ACC112 (cell line): Measurements from ENCODE around the gene MYT1.
"Not testable (repeated sequence)": the region's sequence is repeated elsewhere in the genome, so short reads cannot be mapped to it uniquely, and the experiment has no call there.

ENCODE experiments used
- H2AFZ ChIP-seq: fragments of 200-600 bp; sonication (generic); one replicate; pipeline ENCODE4 v1.6.0; 2017; ENCODE audit warnings: antibody characterized with exemption, low read length; ENCODE audit not compliant: unreplicated experiment
- H3K27ac ChIP-seq: fragments of 200-600 bp; sonication (generic); 2 replicates; pipeline ENCODE4 v1.5.1; 2014; ENCODE audit warnings: low read depth, mild to moderate bottlenecking, antibody characterized with exemption, low read length, moderate library complexity
- H3K27me3 ChIP-seq: fragments of 200-600 bp; sonication (generic); 2 replicates; pipeline ENCODE4 v1.6.1; 2014; ENCODE audit warnings: mild to moderate bottlenecking, antibody characterized with exemption, low read length, moderate library complexity, mixed read lengths; ENCODE audit not compliant: insufficient read depth
- H3K36me3 ChIP-seq: fragments of 200-600 bp; sonication (generic); 2 replicates; pipeline ENCODE4 v1.6.1; 2016; ENCODE audit warnings: mild to moderate bottlenecking, antibody characterized with exemption, low read length, moderate library complexity, mixed read lengths; ENCODE audit not compliant: insufficient read depth
- H3K4me1 ChIP-seq: fragments of 200-600 bp; sonication (generic); one replicate; pipeline ENCODE4 v1.6.1; 2016; ENCODE audit warnings: low read length, mixed read lengths; ENCODE audit not compliant: insufficient read depth, unreplicated experiment, control insufficient read depth
- H3K4me3 ChIP-seq: fragments of 200-600 bp; sonication (generic); 2 replicates; pipeline ENCODE4 v1.5.1; 2014; ENCODE audit warnings: mild to moderate bottlenecking, low read depth, low read length
- H3K79me2 ChIP-seq: fragments of 200-600 bp; sonication (generic); one replicate; pipeline ENCODE4 v1.6.0; 2016; ENCODE audit warnings: low read length; ENCODE audit not compliant: control insufficient read depth, unreplicated experiment, insufficient read depth

Gene MYT1

DNA sequence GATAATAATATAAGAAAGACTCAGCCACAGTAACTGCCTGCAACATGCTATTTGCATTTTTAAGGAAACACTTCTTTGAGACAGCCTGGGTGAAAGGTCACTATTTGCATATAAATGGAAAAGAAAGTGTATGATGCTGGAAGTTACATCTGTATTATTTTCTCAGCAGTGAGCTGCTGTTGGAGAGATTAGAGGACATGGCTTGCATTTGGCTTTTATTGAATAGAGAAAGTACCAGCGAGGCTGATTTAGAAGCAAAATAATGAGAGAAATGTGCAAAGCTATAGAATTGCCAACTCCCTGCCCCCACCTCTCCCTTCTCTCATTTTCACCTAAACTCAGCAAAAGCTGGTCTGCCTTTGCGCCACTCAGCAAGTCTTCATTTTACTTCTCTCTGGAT is 12.7 kb downstream of the MYT1 start:
- H3K79me2 ChIP-seq: no peaks in the 10 kb centered on the region
- H3K36me3 ChIP-seq: no peaks in the 10 kb centered on the region
- peaks cover 8% of the 10 kb centered on the region for H3K27me3 ChIP-seq
- H2AFZ ChIP-seq: no peak overlapping the region
- H3K27ac ChIP-seq: no peak overlapping the region
- H3K4me3 ChIP-seq: no peak overlapping the region
- no peaks in the 10 kb centered on the region for H3K4me1 ChIP-seq

DNA sequence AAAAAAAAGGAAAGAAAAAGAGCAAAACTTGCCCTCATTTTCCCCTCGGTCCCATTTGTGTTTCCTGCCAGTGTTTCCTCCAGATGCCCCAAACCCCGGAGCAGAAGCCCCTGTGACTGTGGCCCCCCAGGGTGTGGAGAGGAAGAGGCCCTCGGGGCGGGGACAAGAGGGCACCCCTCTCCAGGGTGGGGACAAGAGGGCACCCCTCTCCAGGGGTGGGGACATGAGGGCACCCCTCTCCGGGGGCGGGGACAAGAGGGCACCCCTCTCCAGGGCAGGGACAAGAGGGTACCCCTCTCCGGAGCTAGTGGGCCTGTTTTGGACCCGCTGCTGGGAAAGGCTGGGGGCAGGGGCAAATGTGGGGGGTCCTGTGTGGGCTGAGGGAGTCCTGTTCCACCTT is 13.1 kb downstream of the MYT1 start:
- Histone ChIP-seq H3K4me1 (no peaks in the 10 kb centered on the region), H2AFZ (no peak overlapping the region), H3K27me3 (peaks cover 8% of the 10 kb centered on the region), H3K36me3 (no peaks in the 10 kb centered on the region), H3K27ac (no peak overlapping the region), H3K79me2 (no peaks in the 10 kb centered on the region), H3K4me3 (no peak overlapping the region)

DNA sequence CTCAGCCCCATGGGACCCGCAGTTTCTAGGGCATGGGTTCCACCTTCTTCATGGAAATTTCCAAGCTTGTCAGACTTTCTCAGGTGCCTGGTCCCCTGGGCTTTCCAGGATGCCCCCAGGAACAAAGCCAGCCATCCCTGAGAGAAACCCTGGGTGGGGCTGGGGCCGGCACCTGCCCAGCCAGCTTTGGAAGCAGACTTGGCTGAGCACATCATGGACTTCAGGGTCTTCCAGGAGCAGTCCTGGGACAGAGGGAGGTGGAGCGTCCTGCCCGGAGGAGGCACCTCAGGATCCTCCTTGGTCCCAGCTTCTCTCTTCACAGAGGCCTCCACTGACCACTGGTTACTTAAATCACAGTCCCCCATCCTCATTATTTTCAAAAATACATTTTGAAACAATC is 13.5 kb downstream of the MYT1 start:
- Histone ChIP-seq H3K4me3 (no peak overlapping the region), H3K36me3 (no peaks in the 10 kb centered on the region), H3K4me1 (no peaks in the 10 kb centered on the region), H3K27ac (no peak overlapping the region), H2AFZ (no peak overlapping the region), H3K79me2 (no peaks in the 10 kb centered on the region), H3K27me3 (peaks cover 8% of the 10 kb centered on the region)

DNA sequence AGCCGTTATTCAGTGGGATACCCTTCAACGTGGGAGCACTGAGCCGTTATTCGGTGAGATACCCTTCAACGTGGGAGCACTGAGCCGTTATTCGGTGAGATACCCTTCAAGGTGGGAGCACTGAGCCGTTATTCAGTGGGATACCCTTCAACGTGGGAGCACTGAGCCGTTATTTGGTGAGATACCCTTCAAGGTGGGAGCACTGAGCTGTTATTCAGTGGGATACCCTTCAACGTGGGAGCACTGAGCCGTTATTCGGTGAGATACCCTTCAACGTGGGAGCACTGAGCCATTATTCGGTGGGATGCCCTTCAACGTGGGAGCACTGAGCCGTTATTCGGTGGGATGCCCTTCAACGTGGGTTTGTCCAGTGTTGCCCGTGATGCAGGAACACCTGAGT is 14.7 kb downstream of the MYT1 start:
- H3K36me3 ChIP-seq, H2AFZ ChIP-seq, H3K27me3 ChIP-seq, H3K4me1 ChIP-seq, H3K79me2 ChIP-seq, H3K27ac ChIP-seq, H3K4me3 ChIP-seq: not testable (repeated sequence)

DNA sequence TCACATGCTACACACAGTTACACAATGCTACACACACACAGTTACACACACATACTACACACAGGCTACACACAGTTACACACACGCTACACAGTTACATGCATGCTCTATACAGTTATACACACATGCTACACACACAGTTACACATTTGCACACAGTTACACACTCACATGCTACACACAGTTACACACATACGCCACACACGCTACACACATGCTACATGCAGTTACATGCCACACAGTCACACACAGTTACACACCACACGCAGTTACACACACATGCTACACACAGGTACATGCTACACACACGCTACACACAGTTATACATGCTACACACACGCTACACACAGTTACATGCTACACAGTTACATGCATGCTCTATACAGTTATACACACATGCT is 15.6 kb downstream of the MYT1 start:
- Histone ChIP-seq H3K36me3 (no peaks in the 10 kb centered on the region), H3K79me2 (no peaks in the 10 kb centered on the region), H3K27me3 (peaks cover 5% of the 10 kb centered on the region), H3K27ac (no peak overlapping the region), H2AFZ (no peak overlapping the region), H3K4me1 (no peaks in the 10 kb centered on the region), H3K4me3 (no peak overlapping the region)

DNA sequence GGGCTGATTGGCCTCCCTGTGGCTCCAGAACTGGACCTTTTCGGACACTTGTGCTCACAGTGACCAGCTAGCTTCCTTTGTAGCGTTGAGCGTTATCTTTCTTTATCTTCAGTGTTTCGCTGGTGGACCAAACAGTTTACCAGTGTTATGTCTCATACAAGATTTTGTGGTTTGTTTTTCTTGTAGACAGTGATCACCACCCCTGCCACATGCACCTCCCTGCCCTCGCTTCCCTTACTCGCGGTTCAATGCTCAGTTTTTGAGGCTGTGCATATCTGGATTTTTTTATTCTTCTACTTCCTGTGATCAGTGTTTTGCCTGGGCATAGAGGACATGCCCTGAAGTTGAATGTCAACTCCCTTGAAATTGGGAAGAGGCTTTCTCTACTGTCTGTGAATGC is 16.4 kb downstream of the MYT1 start:
- Histone ChIP-seq H3K27me3 (peaks cover 5% of the 10 kb centered on the region), H3K4me3 (no peak overlapping the region), H3K27ac (no peak overlapping the region), H2AFZ (no peak overlapping the region), H3K79me2 (no peaks in the 10 kb centered on the region), H3K4me1 (no peaks in the 10 kb centered on the region), H3K36me3 (no peaks in the 10 kb centered on the region)

DNA sequence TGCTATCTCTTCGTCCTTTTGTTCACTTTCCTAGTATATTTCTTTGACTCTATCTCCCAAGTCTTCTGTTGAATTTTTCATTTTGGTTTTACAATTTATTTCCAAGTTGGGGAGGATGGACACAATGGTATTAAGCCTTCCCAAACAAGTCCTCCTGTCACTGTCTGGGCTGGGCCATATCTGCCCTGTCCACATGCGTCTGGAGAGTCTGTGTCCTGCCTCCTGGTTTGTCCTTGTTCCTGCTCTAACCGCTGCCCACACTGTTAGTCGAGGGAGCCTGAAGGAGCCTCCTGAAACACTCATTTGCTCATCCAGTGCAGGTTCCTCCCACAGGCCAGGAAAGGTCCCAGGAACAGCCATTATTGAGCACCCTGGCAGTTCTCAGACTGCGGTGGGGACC is 17.1 kb downstream of the MYT1 start:
- no peaks in the 10 kb centered on the region for H3K79me2 ChIP-seq
- H3K27me3 ChIP-seq: peaks cover 3% of the 10 kb centered on the region
- H3K4me1 ChIP-seq: no peaks in the 10 kb centered on the region
- no peak overlapping the region for H3K27ac ChIP-seq
- no peak overlapping the region for H3K4me3 ChIP-seq
- no peak overlapping the region for H2AFZ ChIP-seq
- H3K36me3 ChIP-seq: no peaks in the 10 kb centered on the region

DNA sequence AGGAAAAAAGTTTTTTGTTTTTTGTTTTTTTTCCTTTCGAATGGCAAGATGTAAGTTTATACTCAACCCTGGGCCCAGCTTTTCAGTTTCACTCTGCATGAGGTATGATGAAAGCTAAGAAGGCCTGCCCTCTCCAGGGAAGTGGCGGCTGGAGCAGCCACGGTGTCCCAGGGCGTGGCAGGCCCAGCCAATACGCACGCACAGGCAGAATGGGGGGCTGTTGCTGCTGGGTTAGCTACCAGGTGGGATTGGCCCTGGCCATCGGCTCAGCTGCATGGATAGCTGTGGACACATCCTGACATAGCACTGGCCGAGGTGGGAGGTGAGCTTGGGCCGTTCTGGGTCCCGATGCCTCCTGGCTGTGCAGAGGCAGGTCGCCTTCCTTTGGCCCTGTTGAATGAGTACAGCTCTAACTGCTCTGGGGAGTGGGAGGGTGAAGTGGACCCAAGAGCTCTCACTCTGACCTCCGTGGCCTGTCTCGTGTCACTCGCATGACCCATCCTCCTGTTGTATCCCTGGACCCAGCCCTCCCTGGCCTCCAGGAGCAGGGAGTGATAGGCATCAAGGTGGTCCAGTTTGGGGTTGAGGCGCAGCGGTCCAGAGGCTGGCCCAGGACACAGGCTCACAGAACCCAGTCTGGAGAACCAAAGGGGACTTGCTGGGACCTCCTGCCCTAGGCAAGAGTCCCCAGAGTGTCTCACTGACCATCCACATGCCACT is 18.1 kb downstream of the MYT1 start:
- no peaks in the 10 kb centered on the region for H3K4me1 ChIP-seq
- H2AFZ ChIP-seq: no peak overlapping the region
- no peak overlapping the region for H3K27ac ChIP-seq
- H3K4me3 ChIP-seq: no peak overlapping the region
- H3K79me2 ChIP-seq: no peaks in the 10 kb centered on the region
- H3K27me3 ChIP-seq: no peaks in the 10 kb centered on the region; the same call in 1 of the 2 replicates
- no peaks in the 10 kb centered on the region for H3K36me3 ChIP-seq

DNA sequence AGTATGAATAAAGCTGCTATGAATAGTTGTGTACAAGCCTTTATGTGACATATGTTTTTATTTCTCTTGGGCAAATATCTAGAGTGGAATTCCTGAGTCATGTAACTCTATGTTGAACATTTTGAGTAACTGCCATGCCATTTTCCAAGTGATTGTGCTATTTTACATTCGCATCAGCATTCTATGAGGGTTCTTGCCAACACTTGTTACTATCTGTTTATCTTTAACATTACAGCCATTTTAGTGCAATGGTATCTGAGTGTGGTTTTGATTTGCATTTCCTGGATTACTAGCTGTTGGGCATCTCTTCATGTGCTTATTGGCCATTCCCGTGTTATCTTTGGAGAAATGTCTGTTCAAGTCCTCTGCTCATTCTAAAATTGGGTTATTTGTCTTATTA is 19.1 kb downstream of the MYT1 start:
- no peaks in the 10 kb centered on the region for H3K27me3 ChIP-seq

DNA sequence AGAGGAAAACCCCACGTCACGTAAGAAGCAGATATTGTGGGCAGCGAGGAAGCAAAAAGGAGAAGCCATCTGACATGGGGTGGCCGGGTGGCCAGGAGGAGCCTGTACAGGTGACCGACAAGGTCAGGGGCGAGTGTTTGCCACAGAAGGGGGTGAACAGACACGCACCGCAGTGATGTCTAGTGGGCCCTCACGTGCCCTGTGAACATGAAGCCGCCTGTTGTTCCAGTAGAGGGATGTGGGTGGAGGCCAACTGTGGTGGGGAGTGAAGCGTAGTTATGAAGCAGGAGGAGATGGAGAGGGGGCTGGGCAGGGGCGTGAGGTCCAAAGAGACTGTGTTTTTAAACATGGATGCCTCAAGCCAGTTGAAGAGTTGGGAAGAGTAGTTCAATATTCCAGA is 20.5 kb downstream of the MYT1 start:
- no peaks in the 10 kb centered on the region for H3K4me1 ChIP-seq
- H3K27me3 ChIP-seq: no peaks in the 10 kb centered on the region
- no peak overlapping the region for H3K4me3 ChIP-seq
- no peaks in the 10 kb centered on the region for H3K36me3 ChIP-seq
- no peak overlapping the region for H3K27ac ChIP-seq
- no peaks in the 10 kb centered on the region for H3K79me2 ChIP-seq
- no peak overlapping the region for H2AFZ ChIP-seq

More for the DNA sequence above, 19.1 kb downstream of the MYT1 start:
- Histone ChIP-seq H2AFZ (no peak overlapping the region), H3K4me1 (no peaks in the 10 kb centered on the region), H3K4me3 (no peak overlapping the region), H3K79me2 (no peaks in the 10 kb centered on the region), H3K36me3 (no peaks in the 10 kb centered on the region), H3K27ac (no peak overlapping the region)

DNA sequence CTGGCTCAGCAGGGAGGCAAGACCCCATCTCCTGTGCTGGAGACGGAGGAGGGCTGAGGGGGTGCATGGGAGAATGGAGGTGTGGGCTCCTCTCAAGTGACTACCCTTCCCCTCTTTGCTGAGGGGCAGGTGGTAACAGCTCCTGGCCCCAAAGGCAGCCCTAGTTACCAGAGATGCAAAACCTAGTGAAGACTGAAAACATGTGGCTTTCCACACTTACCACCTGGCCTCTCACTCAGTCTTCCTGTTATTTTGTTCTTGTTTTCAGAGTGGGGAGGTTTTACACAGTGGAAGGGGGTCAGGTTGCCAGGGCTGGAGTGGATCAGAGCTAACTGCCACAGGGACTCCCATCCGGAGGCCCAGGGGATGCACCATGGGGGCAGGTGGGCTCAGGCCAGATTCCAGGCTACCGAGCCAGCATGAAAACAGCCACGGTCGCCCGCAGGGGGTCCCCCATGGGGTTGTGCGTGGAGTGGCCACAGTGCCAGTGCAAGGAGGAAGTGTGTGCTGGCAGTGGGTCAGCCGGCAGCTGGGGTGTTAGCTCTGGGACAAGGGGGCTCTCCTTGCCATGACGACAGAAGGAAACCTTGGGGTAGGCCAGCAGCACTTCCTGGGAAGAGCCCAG is 21.1 kb downstream of the MYT1 start:
- H3K36me3 ChIP-seq: no peaks in the 10 kb centered on the region
- no peaks in the 10 kb centered on the region for H3K4me1 ChIP-seq

More for the DNA sequence above, 21.1 kb downstream of the MYT1 start:
- Histone ChIP-seq H3K27me3 (no peaks in the 10 kb centered on the region), H2AFZ (no peak overlapping the region), H3K4me3 (no peak overlapping the region), H3K27ac (no peak overlapping the region), H3K79me2 (no peaks in the 10 kb centered on the region)
